ENCODE measurements around the gene SPARC. TPM values are rescaled to one million over a fixed set of nuclear protein-coding genes. Genes with fewer than 3 reads are reported as not detected.

The SPARC gene
- total and polyA plus RNA-seq, 5 donors from 2014 or later = 34.6 TPM; not detected in 4

- Mint-ChIP-seq H3K36me3 (peaks cover 4% of the 10 kb centered on the region), H3K9me3 (peaks cover 0 to 7% (median 0%) of the 10 kb centered on the region in 7 donors), H3K4me1 (peaks cover 0 to 6% (median 1%) of the 10 kb centered on the region in 4 donors), H3K27me3 (no peaks in the 10 kb centered on the region), H3K27ac (peak overlapping the region in 2 of 3 donors; percentile 55 to 74), H3K4me3 (no peak overlapping the region)
- DNase-seq (no peak), ATAC-seq (ENCODE audit: low read depth in 2 of 2) (no peak)
- Histone ChIP-seq H3K36me3 (ENCODE audit: control insufficient read depth, insufficient read depth, low read length) (no peaks in the 10 kb centered on the region), H3K27me3 (ENCODE audit: control insufficient read depth, insufficient read depth, low read length) (no peaks in the 10 kb centered on the region), H3K27ac (ENCODE audit: insufficient read depth, low read length, poor library complexity, severe bottlenecking) (no peak overlapping the region), H3K4me3 (ENCODE audit: low read depth, low read length) (no peak overlapping the region), H3K9me3 (ENCODE audit: control insufficient read depth in 2 of 2, low read length in 2 of 2) (no peaks in the 10 kb centered on the region), H3K4me1 (ENCODE audit: control insufficient read depth, insufficient read depth, low read length, poor library complexity, severe bottlenecking) (no peaks in the 10 kb centered on the region)
Measured at GRCh38 chr5:151717416-151717815, 30.7 kb upstream of the SPARC start.

GRCh38 chr5:151709109-151709735 lies 22.5 kb upstream of the SPARC start:
- no peak overlapping the region for H3K27ac ChIP-seq (ENCODE audit: insufficient read depth, low read length, poor library complexity, severe bottlenecking)
- no peak for DNase-seq
- no peaks in the 10 kb centered on the region for H3K9me3 ChIP-seq (ENCODE audit: control insufficient read depth in 2 of 2, low read length in 2 of 2)
- no peak for ATAC-seq (ENCODE audit: low read depth in 2 of 2)
- Mint-ChIP-seq H3K27me3 (peaks cover 11% of the 10 kb centered on the region), H3K36me3 (no peaks in the 10 kb centered on the region), H3K4me3 (no peak overlapping the region), H3K4me1 (peaks cover 0 to 9% (median 7%) of the 10 kb centered on the region in 4 donors), H3K27ac (no peak overlapping the region), H3K9me3 (peaks cover 0 to 5% (median 2%) of the 10 kb centered on the region in 7 donors)
- H3K4me3 ChIP-seq (ENCODE audit: low read depth, low read length) = no peak overlapping the region
- H3K27me3 ChIP-seq (ENCODE audit: control insufficient read depth, insufficient read depth, low read length) = peaks cover 8% of the 10 kb centered on the region
- no peaks in the 10 kb centered on the region for H3K4me1 ChIP-seq (ENCODE audit: control insufficient read depth, insufficient read depth, low read length, poor library complexity, severe bottlenecking)
- no peaks in the 10 kb centered on the region for H3K36me3 ChIP-seq (ENCODE audit: control insufficient read depth, insufficient read depth, low read length)

GRCh38 chr5:151708126-151708525 lies 21.4 kb upstream of the SPARC start:
- Mint-ChIP-seq H3K27me3 (peaks cover 15% of the 10 kb centered on the region), H3K4me1 (peaks cover 0 to 9% (median 7%) of the 10 kb centered on the region in 4 donors), H3K4me3 (no peak overlapping the region), H3K27ac (no peak overlapping the region), H3K36me3 (no peaks in the 10 kb centered on the region), H3K9me3 (peaks cover 0 to 5% (median 2%) of the 10 kb centered on the region in 7 donors)
- no peaks in the 10 kb centered on the region for H3K4me1 ChIP-seq (ENCODE audit: control insufficient read depth, insufficient read depth, low read length, poor library complexity, severe bottlenecking)
- H3K4me3 ChIP-seq (ENCODE audit: low read depth, low read length) = no peak overlapping the region
- ATAC-seq (ENCODE audit: low read depth in 2 of 2) (no peak), DNase-seq (no peak)
- H3K36me3 ChIP-seq (ENCODE audit: control insufficient read depth, insufficient read depth, low read length) = no peaks in the 10 kb centered on the region
- peaks cover 8% of the 10 kb centered on the region for H3K27me3 ChIP-seq (ENCODE audit: control insufficient read depth, insufficient read depth, low read length)
- H3K27ac ChIP-seq (ENCODE audit: insufficient read depth, low read length, poor library complexity, severe bottlenecking) = no peak overlapping the region
- H3K9me3 ChIP-seq (ENCODE audit: control insufficient read depth in 2 of 2, low read length in 2 of 2) = no peaks in the 10 kb centered on the region

- Histone ChIP-seq H3K36me3 (ENCODE audit: control insufficient read depth, insufficient read depth, low read length) (no peaks in the 10 kb centered on the region), H3K4me3 (ENCODE audit: low read depth, low read length) (no peak overlapping the region), H3K4me1 (ENCODE audit: control insufficient read depth, insufficient read depth, low read length, poor library complexity, severe bottlenecking) (no peaks in the 10 kb centered on the region), H3K9me3 (ENCODE audit: control insufficient read depth in 2 of 2, low read length in 2 of 2) (no peaks in the 10 kb centered on the region), H3K27ac (ENCODE audit: insufficient read depth, low read length, poor library complexity, severe bottlenecking) (no peak overlapping the region), H3K27me3 (ENCODE audit: control insufficient read depth, insufficient read depth, low read length) (peaks cover 8% of the 10 kb centered on the region)
- no peaks in the 10 kb centered on the region for H3K36me3 Mint-ChIP-seq
- H3K4me3 Mint-ChIP-seq = no peak overlapping the region
- no peak for DNase-seq
- peaks cover 0 to 9% (median 4%) of the 10 kb centered on the region in 4 donors for H3K4me1 Mint-ChIP-seq
- peaks cover 0 to 3% (median 0%) of the 10 kb centered on the region in 7 donors for H3K9me3 Mint-ChIP-seq
- H3K27ac Mint-ChIP-seq = no peak overlapping the region
- ATAC-seq (ENCODE audit: low read depth in 2 of 2) = no peak
- peaks cover 18% of the 10 kb centered on the region for H3K27me3 Mint-ChIP-seq
Measured at GRCh38 chr5:151707567-151707966, 20.9 kb upstream of the SPARC start.

GRCh38 chr5:151706906-151707305 lies 20.2 kb upstream of the SPARC start:
- no peak overlapping the region for H3K27ac Mint-ChIP-seq

GRCh38 chr5:151703780-151704179 lies 17.1 kb upstream of the SPARC start:
- Mint-ChIP-seq H3K27ac (no peak overlapping the region), H3K4me1 (peaks cover 0 to 6% (median 0%) of the 10 kb centered on the region in 4 donors)
- no peak for ATAC-seq (ENCODE audit: low read depth in 2 of 2)

More at GRCh38 chr5:151706906-151707305, 20.2 kb upstream of the SPARC start:
- Histone ChIP-seq H3K4me3 (ENCODE audit: low read depth, low read length) (no peak overlapping the region), H3K27me3 (ENCODE audit: control insufficient read depth, insufficient read depth, low read length) (peaks cover 8% of the 10 kb centered on the region), H3K4me1 (ENCODE audit: control insufficient read depth, insufficient read depth, low read length, poor library complexity, severe bottlenecking) (no peaks in the 10 kb centered on the region), H3K27ac (ENCODE audit: insufficient read depth, low read length, poor library complexity, severe bottlenecking) (no peak overlapping the region), H3K36me3 (ENCODE audit: control insufficient read depth, insufficient read depth, low read length) (no peaks in the 10 kb centered on the region), H3K9me3 (ENCODE audit: control insufficient read depth in 2 of 2, low read length in 2 of 2) (no peaks in the 10 kb centered on the region)
- no peak for ATAC-seq (ENCODE audit: low read depth in 2 of 2)
- H3K27me3 Mint-ChIP-seq = peaks cover 18% of the 10 kb centered on the region
- no peak for DNase-seq
- no peak overlapping the region for H3K4me3 Mint-ChIP-seq
- H3K4me1 Mint-ChIP-seq = peaks cover 0 to 9% (median 4%) of the 10 kb centered on the region in 4 donors
- H3K36me3 Mint-ChIP-seq = no peaks in the 10 kb centered on the region
- H3K9me3 Mint-ChIP-seq = peaks cover 0 to 3% (median 0%) of the 10 kb centered on the region in 7 donors

GRCh38 chr5:151703227-151703626 lies 16.5 kb upstream of the SPARC start:
- H3K36me3 ChIP-seq (ENCODE audit: control insufficient read depth, insufficient read depth, low read length) = no peaks in the 10 kb centered on the region
- H3K27ac ChIP-seq (ENCODE audit: insufficient read depth, low read length, poor library complexity, severe bottlenecking) = no peak overlapping the region
- no peak overlapping the region for H3K4me3 ChIP-seq (ENCODE audit: low read depth, low read length)
- no peak for DNase-seq
- Mint-ChIP-seq H3K27me3 (peaks cover 23% of the 10 kb centered on the region), H3K4me3 (no peak overlapping the region), H3K36me3 (no peaks in the 10 kb centered on the region), H3K4me1 (peaks cover 0 to 6% (median 0%) of the 10 kb centered on the region in 4 donors), H3K9me3 (no peaks in the 10 kb centered on the region), H3K27ac (no peak overlapping the region)
- H3K4me1 ChIP-seq (ENCODE audit: control insufficient read depth, insufficient read depth, low read length, poor library complexity, severe bottlenecking) = no peaks in the 10 kb centered on the region
- H3K9me3 ChIP-seq (ENCODE audit: control insufficient read depth in 2 of 2, low read length in 2 of 2) = no peaks in the 10 kb centered on the region
- no peaks in the 10 kb centered on the region for H3K27me3 ChIP-seq (ENCODE audit: control insufficient read depth, insufficient read depth, low read length)
- no peak for ATAC-seq (ENCODE audit: low read depth in 2 of 2)

More at GRCh38 chr5:151703780-151704179, 17.1 kb upstream of the SPARC start:
- Mint-ChIP-seq H3K36me3 (no peaks in the 10 kb centered on the region), H3K4me3 (no peak overlapping the region), H3K9me3 (no peaks in the 10 kb centered on the region), H3K27me3 (peaks cover 27% of the 10 kb centered on the region)
- no peaks in the 10 kb centered on the region for H3K4me1 ChIP-seq (ENCODE audit: control insufficient read depth, insufficient read depth, low read length, poor library complexity, severe bottlenecking)
- no peaks in the 10 kb centered on the region for H3K27me3 ChIP-seq (ENCODE audit: control insufficient read depth, insufficient read depth, low read length)
- DNase-seq = no peak
- no peak overlapping the region for H3K27ac ChIP-seq (ENCODE audit: insufficient read depth, low read length, poor library complexity, severe bottlenecking)
- H3K4me3 ChIP-seq (ENCODE audit: low read depth, low read length) = no peak overlapping the region
- H3K36me3 ChIP-seq (ENCODE audit: control insufficient read depth, insufficient read depth, low read length) = no peaks in the 10 kb centered on the region
- no peaks in the 10 kb centered on the region for H3K9me3 ChIP-seq (ENCODE audit: control insufficient read depth in 2 of 2, low read length in 2 of 2)

- no peak overlapping the region for H3K4me3 Mint-ChIP-seq
- no peaks in the 10 kb centered on the region for H3K4me1 ChIP-seq (ENCODE audit: control insufficient read depth, insufficient read depth, low read length, poor library complexity, severe bottlenecking)
- ATAC-seq (ENCODE audit: low read depth in 2 of 2) (no peak), DNase-seq (no peak)
- no peaks in the 10 kb centered on the region for H3K36me3 ChIP-seq (ENCODE audit: control insufficient read depth, insufficient read depth, low read length)
- peaks cover 0 to 6% (median 0%) of the 10 kb centered on the region in 4 donors for H3K4me1 Mint-ChIP-seq
- peaks cover 29% of the 10 kb centered on the region for H3K27me3 Mint-ChIP-seq
- no peaks in the 10 kb centered on the region for H3K9me3 ChIP-seq (ENCODE audit: control insufficient read depth in 2 of 2, low read length in 2 of 2)
- no peak overlapping the region for H3K27ac ChIP-seq (ENCODE audit: insufficient read depth, low read length, poor library complexity, severe bottlenecking)
- H3K9me3 Mint-ChIP-seq = no peaks in the 10 kb centered on the region
- H3K4me3 ChIP-seq (ENCODE audit: low read depth, low read length) = no peak overlapping the region
- H3K36me3 Mint-ChIP-seq = no peaks in the 10 kb centered on the region
- H3K27ac Mint-ChIP-seq = peak overlapping the region in 1 of 3 donors; percentile 62
- no peaks in the 10 kb centered on the region for H3K27me3 ChIP-seq (ENCODE audit: control insufficient read depth, insufficient read depth, low read length)
Measured at GRCh38 chr5:151700820-151701219, 14.1 kb upstream of the SPARC start.

All from CD4-positive, CD25-positive, alpha-beta regulatory T cell (primary cell).